HepG2 (cell line): ENCODE measurements around the gene SLC13A2. TPM values are rescaled to one million over a fixed set of nuclear protein-coding genes. Genes with fewer than 3 reads are reported as not detected.

Experiments used
- ATAC-seq: fragments of 200-7000 bp; cut with Tn5 transposase; 3 replicates; pipeline ENCODE4 v1.9.1; 2020; ENCODE audit warnings: mild to moderate bottlenecking, moderate library complexity
- BruUV-seq: library from RNA; stranded (reverse); fragments of 400-500 nt; replicated peaks from 2 replicates; lab custom pipeline; 2021; lab: Mats Ljungman, UMichigan
- CTCF ChIA-PET: fragments of 300-600 bp; formaldehyde crosslinking; extraction: SDS; loops from one replicate; lab custom pipeline; 2021; ENCODE audit warnings: low total read pairs, inconsistent platforms, low intra/inter-chr PET ratio; lab: Yijun Ruan, JAX
- POLR2A ChIA-PET: fragments of 350-600 bp; sonication (Branson Sonifier 250); formaldehyde crosslinking; loops from one replicate; lab custom pipeline; 2020; ENCODE audit warnings: antibody characterized with exemption, inconsistent platforms; lab: Yijun Ruan, JAX
- DNase-seq: peaks from one replicate; pipeline ENCODE4 v3.0.0-alpha.2; 2015; ENCODE audit warnings: low spot score
- FAIRE-seq: peaks from 3 replicates; lab custom pipeline; 2011; peaks lifted over from hg19 to GRCh38; lab: Jason Lieb, UNC
- H2AFZ ChIP-seq: one replicate; pipeline ENCODE4 v1.6.1; 2011; ENCODE audit warnings: low read length, inconsistent platforms
- H3K27ac ChIP-seq: fragments of 300-600 bp; 3 replicates; pipeline ENCODE4 v1.8.0; 2011; ENCODE audit warnings: mixed run types, mild to moderate bottlenecking, mixed read lengths, low read length, inconsistent platforms; ENCODE audit not compliant: insufficient read depth; ENCODE audit errors: extremely low read length
- H3K27me3 ChIP-seq, 2 experiments: fragments of 200-600 bp in 1 of 2; 2 replicates in 1 of 2; 3 replicates in 1 of 2; pipeline versions ENCODE4 v1.6.0 to v1.8.0; 2011; ENCODE audit warnings: low read length in 2 of 2, mild to moderate bottlenecking in 2 of 2, moderate library complexity in 2 of 2, inconsistent platforms in 1 of 2; ENCODE audit not compliant: insufficient read depth in 2 of 2, control insufficient read depth in 1 of 2
- H3K36me3 ChIP-seq, 2 experiments: fragments of 200-600 bp in 1 of 2; replicated peaks in 1 of 2; 2 replicates in 1 of 2; 3 replicates in 1 of 2; pipeline versions ENCODE4 v1.5.1 to v1.8.0; 2011; ENCODE audit warnings: low read length in 2 of 2, inconsistent platforms in 1 of 2; ENCODE audit not compliant: insufficient read depth in 2 of 2, control insufficient read depth in 1 of 2
- H3K4me1 ChIP-seq: 2 replicates; pipeline ENCODE4 v1.5.1; 2012; ENCODE audit warnings: low read length, inconsistent platforms; ENCODE audit not compliant: insufficient read depth
- H3K4me2 ChIP-seq: 2 replicates; pipeline ENCODE4 v1.6.0; 2011; ENCODE audit warnings: low read depth, low read length, inconsistent platforms
- H3K4me3 ChIP-seq, 3 experiments: fragments of 200-600 bp in 1 of 3; sonication (generic), shearing (Covaris generic) in 1 of 3; replicated peaks in 1 of 3; 2 replicates each; pipeline ENCODE4 v1.5.1; 2011 to 2016; ENCODE audit warnings: low read length in 3 of 3, inconsistent platforms in 2 of 3, low read depth in 2 of 3, mild to moderate bottlenecking in 2 of 3, control low read depth in 1 of 3, mixed read lengths in 1 of 3; ENCODE audit not compliant: insufficient read depth in 1 of 3
- H3K79me2 ChIP-seq: one replicate; pipeline ENCODE4 v1.6.1; 2011; ENCODE audit warnings: low read length, inconsistent platforms; ENCODE audit not compliant: insufficient read depth
- H3K9ac ChIP-seq: 2 replicates; pipeline ENCODE4 v1.6.0; 2011; ENCODE audit warnings: mild to moderate bottlenecking, low read depth, low read length, inconsistent platforms; ENCODE audit not compliant: insufficient read depth
- H3K9me3 ChIP-seq: 2 replicates; pipeline ENCODE4 v1.5.1; 2012; ENCODE audit warnings: mild to moderate bottlenecking, low read length
- H4K20me1 ChIP-seq: 2 replicates; pipeline ENCODE4 v1.6.0; 2011; ENCODE audit warnings: inconsistent platforms, mild to moderate bottlenecking, low read length, moderate library complexity; ENCODE audit not compliant: insufficient read depth
- CSRNP2 ChIP-seq: sonication (generic); formaldehyde crosslinking; conservative IDR thresholded peaks from 2 replicates; pipeline ENCODE4 v1.8.0; 2022; ENCODE audit warnings: low read depth, missing genetic modification reagents
- ETS1 ChIP-seq: sonication (generic); formaldehyde crosslinking; IDR thresholded peaks from 2 replicates; pipeline ENCODE4 v1.4.0; 2020; ENCODE audit warnings: missing genetic modification reagents
- MAFF ChIP-seq: IDR thresholded peaks from 2 replicates; pipeline ENCODE4 v1.6.1; 2011; ENCODE audit warnings: low read depth, low read length, improper control_type of control experiment
- PAF1 ChIP-seq: IDR thresholded peaks from 2 replicates; pipeline ENCODE4 v1.6.1; 2016; ENCODE audit warnings: missing genetic modification reagents, missing compliant biosample characterization
- PITX1 ChIP-seq: sonication (generic); formaldehyde crosslinking; IDR thresholded peaks from 2 replicates; pipeline ENCODE4 v1.5.1; 2020; ENCODE audit warnings: mild to moderate bottlenecking, missing genetic modification reagents
- RXRA ChIP-seq: sonication (generic); formaldehyde crosslinking; IDR thresholded peaks from 2 replicates; pipeline ENCODE4 v1.5.1; 2020; ENCODE audit warnings: missing genetic modification reagents
- SMYD3 ChIP-seq: sonication (generic); formaldehyde crosslinking; IDR thresholded peaks from 2 replicates; pipeline ENCODE4 v1.8.1; 2023; ENCODE audit warnings: mild to moderate bottlenecking, missing genetic modification reagents
- TEF ChIP-seq: sonication (generic); formaldehyde crosslinking; IDR thresholded peaks from 2 replicates; pipeline ENCODE4 v1.5.0; 2020; ENCODE audit warnings: missing genetic modification reagents
- ZBTB44 ChIP-seq: sonication (generic); formaldehyde crosslinking; IDR thresholded peaks from 2 replicates; pipeline ENCODE4 v1.4.0; 2020; ENCODE audit warnings: missing genetic modification reagents
- ZHX1 ChIP-seq: sonication (generic); formaldehyde crosslinking; IDR thresholded peaks from 2 replicates; pipeline ENCODE4 v1.8.1; 2022; ENCODE audit warnings: low read depth, mild to moderate bottlenecking, missing genetic modification reagents
- ZNF296 ChIP-seq: sonication (generic); formaldehyde crosslinking; conservative IDR thresholded peaks from 2 replicates; pipeline ENCODE4 v1.5.0; 2020; ENCODE audit warnings: mild to moderate bottlenecking, missing genetic modification reagents
- ZNF543 ChIP-seq: sonication (generic); formaldehyde crosslinking; IDR thresholded peaks from 2 replicates; pipeline ENCODE4 v1.4.0; 2020; ENCODE audit warnings: mild to moderate bottlenecking, missing genetic modification reagents
- WGBS: methylation state at CpG from one replicate; pipeline ENCODE4 v1.1.6; 2017; ENCODE audit warnings: low lambda C conversion rate; 5-methylcytosine and 5-hydroxymethylcytosine counted together
- in situ Hi-C: cut with HindIII; loops from 2 replicates; pipeline ENCODE4 v1.10.0; 2017; ENCODE audit warnings: low pct_unique_long_range_greater_than_20kb; ENCODE audit not compliant: extremely low pct_ligation_motif_present
- intact Hi-C: fragments of 100-400 bp; cut with micrococcal nuclease; formaldehyde crosslinking; loops from one replicate; pipeline ENCODE4 v1.10.0; 2022; ENCODE audit not compliant: unreplicated experiment
- polyA plus RNA-seq, 8 experiments: library from polyadenylated mRNA; depleted of rRNA in 3 of 8; stranded (reverse) in 7 of 8; unstranded in 1 of 8; fragments of >200 nt; fragmentation: Illumina TruSeq in 4 of 8; extraction: Trizol in 4 of 8; gene quantifications; 2 replicates each; pipeline versions ENCODE4 v1.2.1 to v1.2.3, GENCODE V29; 2011 to 2016; ENCODE audit warnings: low read depth in 4 of 8, missing spikeins in 1 of 8, mixed read lengths in 1 of 8; ENCODE audit not compliant: insufficient read depth in 1 of 8
- total RNA-seq, 5 experiments: library from RNA; depleted of rRNA; stranded (reverse); fragments of >200 nt; fragmentation: Illumina TruSeq; extraction: Trizol; gene quantifications; 2 replicates each; pipeline ENCODE4 v1.2.3, GENCODE V29; 2016; ENCODE audit warnings: low read depth in 1 of 5

Gene SLC13A2
- total and polyA plus RNA-seq, 2 of the 13 experiments (the other 11 are each of a cell fraction or from before 2014, with no cell fraction given) = 0.07 TPM; not detected in 1

- H3K79me2 ChIP-seq = no peaks in the 10 kb centered on the region
- H3K9me3 ChIP-seq = no peaks in the 10 kb centered on the region
- H3K4me2 ChIP-seq = no peak overlapping the region
- 0 out of 2 replicates have a peak, but pooled peaks cover 5% of the 10 kb centered on the region for H3K4me1 ChIP-seq
- ChIA-PET POLR2A (no interaction called here), CTCF (no interaction called here)
- no peak overlapping the region for H3K9ac ChIP-seq
- H2AFZ ChIP-seq = no peak overlapping the region
- no peaks in the 10 kb centered on the region for H4K20me1 ChIP-seq
- no peaks in the 10 kb centered on the region for H3K36me3 ChIP-seq
- no peak overlapping the region for H3K4me3 ChIP-seq
- DNase-seq (no peak), FAIRE-seq (no peak), ATAC-seq (no peak)
- BruUV-seq = no TSS peak
- H3K27me3 ChIP-seq = no peaks in the 10 kb centered on the region
- 45% methylated on average over 4 of the region's 4 CpGs for WGBS
- TF ChIP-seq ZNF543 = no peak
- TF ChIP-seq CSRNP2 (CRISPR knock-in tag) = no peak
- TF ChIP-seq ZNF296 (CRISPR knock-in tag) = no peak
- no peak for TF ChIP-seq PITX1 (CRISPR knock-in tag)
- no peak for TF ChIP-seq SMYD3 (CRISPR knock-in tag)
- no peak for TF ChIP-seq MAFF
- no peak for TF ChIP-seq PAF1 (CRISPR knock-in tag)
- TF ChIP-seq RXRA (CRISPR knock-in tag) = no peak
- no peak for TF ChIP-seq ZHX1 (CRISPR knock-in tag)
- no peak for TF ChIP-seq ZBTB44 (CRISPR knock-in tag)
- no peak for TF ChIP-seq TEF
- TF ChIP-seq ETS1 (CRISPR knock-in tag) = no peak
- in situ Hi-C loops = no loop called here
- no peak overlapping the region for H3K27ac ChIP-seq
- intact Hi-C loops = no loop called here
Measured at GRCh38 chr17:28544402-28545140, 71.1 kb downstream of the SLC13A2 start.
